ENCODE data around the gene KRTAP6-3.

GRCh38 chr21:30590297-30590696, 1.9 kb upstream of the KRTAP6-3 start, which contains the start of gene KRTAP22-2:
- no peak for TF ChIP-seq EP300 (IDR thresholded peaks at IDR 0.05)
- no peak for TF ChIP-seq POLR2AphosphoS5 (IDR thresholded peaks at IDR 0.05)
- no peak for TF ChIP-seq POLR2A (IDR thresholded peaks at IDR 0.05; ENCODE audit: low read depth)
